HCT116 (cell line): Measurements from ENCODE around the gene DAGLB. TPM values are rescaled to one million over a fixed set of nuclear protein-coding genes. Genes with fewer than 3 reads are reported as not detected.

Experiments used
- ATAC-seq: fragments of 200-7000 bp; cut with Tn5 transposase; 2 replicates; pipeline ENCODE4 v1.9.1; 2020; ENCODE audit warnings: mild to moderate bottlenecking, moderate library complexity
- BruUV-seq: library from RNA; stranded (reverse); fragments of 400-500 nt; replicated peaks from 2 replicates; lab custom pipeline; 2021; lab: Mats Ljungman, UMichigan
- CTCF ChIA-PET: fragments of 300-600 bp; sonication (Branson Sonifier 250); formaldehyde crosslinking; loops from one replicate; lab custom pipeline; 2021; ENCODE audit warnings: antibody characterized with exemption; lab: Charles Lee
- POLR2A ChIA-PET: fragments of 300-600, 350-600 bp; sonication (Branson Sonifier 250); formaldehyde crosslinking; loops from one replicate; lab custom pipeline; 2021; ENCODE audit warnings: antibody characterized with exemption; lab: Charles Lee
- RAD21 ChIA-PET, 2 experiments: fragments of 300-600 bp; sonication (Branson Sonifier 250); formaldehyde crosslinking; loops; one replicate each; lab custom pipeline; 2023; ENCODE audit warnings: low total read pairs in 2 of 2; ENCODE audit not compliant: uncharacterized antibody in 2 of 2, unreplicated experiment in 2 of 2, low non-redundant PET in 1 of 2; lab: Charles Lee
- DNase-seq: peaks from one replicate; pipeline ENCODE4 v3.0.0-alpha.2; 2010; ENCODE audit warnings: low read depth, low spot score
- H2AFZ ChIP-seq: fragments of 200-600 bp; shearing (Covaris generic), sonication (generic); 2 replicates; pipeline ENCODE4 v1.6.1; 2017; ENCODE audit warnings: low read depth, mixed run types, mixed read lengths, antibody characterized with exemption, low read length; ENCODE audit not compliant: poor library complexity, severe bottlenecking
- H3K27ac ChIP-seq: 2 replicates; pipeline ENCODE4 v1.5.1; 2012; ENCODE audit warnings: low read depth, low read length
- H3K27me3 ChIP-seq: fragments of 200-600 bp; sonication (generic); 2 replicates; pipeline ENCODE4 v1.6.1; 2016; ENCODE audit warnings: mixed run types, low read length, mixed read lengths; ENCODE audit not compliant: insufficient read depth
- H3K36me3 ChIP-seq, 2 experiments: fragments of 200-500 bp in 1 of 2; fragments of 200-600 bp in 1 of 2; sonication (Bioruptor generic) in 1 of 2; sonication (generic) in 1 of 2; 2 replicates each; pipeline versions ENCODE4 v1.5.1 to v1.6.1; 2014 to 2016; ENCODE audit warnings: low read length in 2 of 2, inconsistent platforms in 1 of 2, mixed read lengths in 1 of 2, mixed run types in 1 of 2; ENCODE audit not compliant: insufficient read depth in 2 of 2, control insufficient read depth in 1 of 2
- H3K4me1 ChIP-seq, 2 experiments: fragments of 200-600 bp in 1 of 2; sonication (generic) in 1 of 2; 2 replicates each; pipeline versions ENCODE4 v1.5.1 to v1.6.1; 2012 to 2017; ENCODE audit warnings: low read length in 2 of 2, inconsistent platforms in 1 of 2, mild to moderate bottlenecking in 1 of 2, mixed read lengths in 1 of 2, mixed run types in 1 of 2, moderate library complexity in 1 of 2; ENCODE audit not compliant: insufficient read depth in 2 of 2, control insufficient read depth in 1 of 2
- H3K4me2 ChIP-seq: fragments of 200-600 bp; sonication (generic); 2 replicates; pipeline ENCODE4 v1.6.1; 2017; ENCODE audit warnings: mixed run types, low read length, mixed read lengths
- H3K4me3 ChIP-seq, 2 experiments: fragments of 200-600 bp in 1 of 2; sonication (generic) in 1 of 2; replicated peaks in 1 of 2; 2 replicates each; pipeline ENCODE4 v1.5.1; 2011 to 2016; ENCODE audit warnings: low read length in 2 of 2, control low read depth in 1 of 2, low read depth in 1 of 2, mild to moderate bottlenecking in 1 of 2, mixed read lengths in 1 of 2, mixed run types in 1 of 2
- H3K79me2 ChIP-seq: fragments of 200-600 bp; sonication (generic); 2 replicates; pipeline ENCODE4 v1.6.1; 2017; ENCODE audit warnings: mild to moderate bottlenecking, mixed run types, low read length, moderate library complexity, mixed read lengths; ENCODE audit not compliant: insufficient read depth
- H3K9ac ChIP-seq: fragments of 200-600 bp; sonication (generic); 2 replicates; pipeline ENCODE4 v1.6.1; 2016; ENCODE audit warnings: low read length, mixed read lengths
- H3K9me2 ChIP-seq: fragments of 200-600 bp; sonication (generic), shearing (Covaris generic); 2 replicates; pipeline ENCODE4 v1.6.1; 2017; ENCODE audit warnings: mixed run types, mild to moderate bottlenecking, moderate library complexity; ENCODE audit not compliant: insufficient read depth
- H3K9me3 ChIP-seq, 2 experiments: fragments of 200-500 bp in 1 of 2; fragments of 200-600 bp in 1 of 2; sonication (Bioruptor generic) in 1 of 2; sonication (generic) in 1 of 2; 2 replicates each; pipeline ENCODE4 v1.6.1; 2014 to 2017; ENCODE audit warnings: low read length in 2 of 2, mixed read lengths in 2 of 2, inconsistent platforms in 1 of 2, low read depth in 1 of 2, mild to moderate bottlenecking in 1 of 2, mixed run types in 1 of 2, moderate library complexity in 1 of 2; ENCODE audit not compliant: control insufficient read depth in 1 of 2, insufficient read depth in 1 of 2
- H4K20me1 ChIP-seq: fragments of 200-600 bp; sonication (generic), shearing (Covaris generic); 2 replicates; pipeline ENCODE4 v1.6.1; 2017; ENCODE audit warnings: mixed run types, mild to moderate bottlenecking, moderate library complexity; ENCODE audit not compliant: insufficient read depth
- ATF3 ChIP-seq: IDR thresholded peaks from 2 replicates; pipeline ENCODE4 v1.6.1; 2012
- CBX3 ChIP-seq: IDR thresholded peaks from 2 replicates; pipeline ENCODE4 v1.6.1; 2012; ENCODE audit warnings: low read depth
- CEBPB ChIP-seq: IDR thresholded peaks from 2 replicates; pipeline ENCODE4 v1.6.1; 2012; ENCODE audit warnings: low read depth
- CTCF ChIP-seq, 3 experiments: fragments of 200-600 bp in 1 of 3; sonication (generic) in 1 of 3; IDR thresholded peaks in 2 of 3; conservative IDR thresholded peaks in 1 of 3; 2 replicates each; pipeline ENCODE4 v1.5.1; 2012 to 2017; ENCODE audit warnings: low read depth in 2 of 3, low read length in 2 of 3, antibody characterized with exemption in 1 of 3, borderline replicate concordance in 1 of 3, control low read depth in 1 of 3, mild to moderate bottlenecking in 1 of 3, mixed read lengths in 1 of 3, mixed run types in 1 of 3, moderate library complexity in 1 of 3; ENCODE audit not compliant: insufficient read depth in 1 of 3
- EGR1 ChIP-seq: IDR thresholded peaks from 2 replicates; pipeline ENCODE4 v1.6.1; 2012; ENCODE audit warnings: low read depth
- FOSL1 ChIP-seq: IDR thresholded peaks from 2 replicates; pipeline ENCODE4 v1.6.1; 2012; ENCODE audit warnings: low read depth
- MAX ChIP-seq: IDR thresholded peaks from 2 replicates; pipeline ENCODE4 v1.6.1; 2012
- POLR2A ChIP-seq: IDR thresholded peaks from 2 replicates; pipeline ENCODE4 v1.7.0; 2011; ENCODE audit warnings: borderline replicate concordance; ENCODE audit not compliant: insufficient read depth, insufficient read length; ENCODE audit errors: extremely low read depth
- POLR2AphosphoS5 ChIP-seq: IDR thresholded peaks from 2 replicates; pipeline ENCODE4 v1.6.1; 2011; ENCODE audit warnings: mild to moderate bottlenecking, low read depth, low read length, moderate library complexity
- RAD21 ChIP-seq: IDR thresholded peaks from 2 replicates; pipeline ENCODE4 v1.6.1; 2012; ENCODE audit warnings: low read depth, mild to moderate bottlenecking
- SP1 ChIP-seq: IDR thresholded peaks from 2 replicates; pipeline ENCODE4 v1.6.1; 2012; ENCODE audit warnings: low read depth
- YY1 ChIP-seq: IDR thresholded peaks from 2 replicates; pipeline ENCODE4 v1.6.1; 2011; ENCODE audit warnings: low read length, low read depth, moderate library complexity, mild to moderate bottlenecking; ENCODE audit not compliant: insufficient replicate concordance; ENCODE audit errors: extremely low read depth
- ZBTB33 ChIP-seq: IDR thresholded peaks from 2 replicates; pipeline ENCODE4 v1.6.1; 2011; ENCODE audit warnings: mild to moderate bottlenecking, low read length, moderate library complexity; ENCODE audit not compliant: insufficient replicate concordance; ENCODE audit errors: extremely low read depth
- ZNF274 ChIP-seq: fragments of 200-500 bp; sonication (Bioruptor generic); IDR thresholded peaks from 2 replicates; pipeline ENCODE4 v1.6.1; 2014; ENCODE audit warnings: mild to moderate bottlenecking, low read depth, low read length, inconsistent platforms
- intact Hi-C: fragments of 100-400 bp; cut with micrococcal nuclease; formaldehyde crosslinking; loops from 2 replicates; pipeline ENCODE4 v1.10.0; 2022
- total RNA-seq: library from RNA; stranded (reverse); gene quantifications from one replicate; pipeline ENCODE4 v1.2.1, GENCODE V29; 2021; ENCODE audit not compliant: unreplicated experiment

Gene DAGLB
- total RNA-seq, 1 experiment from 2014 or later: 30.2 TPM

GRCh38 chr7:6416516-6417145 is 31.1 kb downstream of the DAGLB start:
- H3K4me1 ChIP-seq: no peaks in the 10 kb centered on the region
- no peaks in the 10 kb centered on the region for H3K27me3 ChIP-seq
- H3K27ac ChIP-seq: no peak overlapping the region
- peaks cover 31 to 42% of the 10 kb centered on the region in 2 experiments for H3K36me3 ChIP-seq
- H3K4me3 ChIP-seq: no peak overlapping the region
- ChIA-PET CTCF (no interaction called here), POLR2A (no interaction called here), RAD21 (no interaction called here)
- intact Hi-C loops: no loop called here
- peaks cover 7% of the 10 kb centered on the region; the same call in 1 of the 2 replicates for H3K79me2 ChIP-seq
- DNase-seq (no peak), ATAC-seq (peak; percentile 53)
- no TSS peak for BruUV-seq
- no peaks in the 10 kb centered on the region for H3K9me2 ChIP-seq
- peaks cover 3 to 8% of the 10 kb centered on the region in 2 experiments; a peak in 2 of 4 replicates for H3K9me3 ChIP-seq
- H3K4me2 ChIP-seq: no peak overlapping the region
- H3K9ac ChIP-seq: no peak overlapping the region
- H2AFZ ChIP-seq: no peak overlapping the region
- TF ChIP-seq FOSL1: no peak
- TF ChIP-seq CTCF (IDR thresholded peaks at IDR 0.05 in 2 of 3, conservative IDR thresholded peaks at IDR 0.05 in 1 of 3; ENCODE audit: borderline replicate concordance in 1 of 3, insufficient read depth in 1 of 3, low read depth in 2 of 3, low read length in 2 of 3): 0 out of 6 replicates have a peak, but pooled peaks of 1 of the 3 experiments have one; percentile 10
- H4K20me1 ChIP-seq: no peaks in the 10 kb centered on the region

- BruUV-seq: no TSS peak
- Histone ChIP-seq H3K9me2 (no peaks in the 10 kb centered on the region), H3K4me3 (no peak overlapping the region), H3K36me3 (peaks cover 36 to 41% of the 10 kb centered on the region in 2 experiments), H3K79me2 (no peaks in the 10 kb centered on the region), H3K4me2 (no peak overlapping the region), H3K27ac (no peak overlapping the region), H3K27me3 (no peaks in the 10 kb centered on the region), H2AFZ (no peak overlapping the region), H3K9ac (no peak overlapping the region), H3K9me3 (no peaks in the 10 kb centered on the region), H3K4me1 (no peaks in the 10 kb centered on the region), H4K20me1 (no peaks in the 10 kb centered on the region)
- DNase-seq (no peak), ATAC-seq (no peak)
- intact Hi-C loops: no loop called here
- ChIA-PET RAD21 (no interaction called here), CTCF (no interaction called here), POLR2A (no interaction called here)
- TF ChIP-seq EGR1 (no peak), ZBTB33 (no peak), CEBPB (no peak), POLR2A (no peak), SP1 (no peak), ZNF274 (no peak), ATF3 (no peak), FOSL1 (no peak), YY1 (no peak), CBX3 (no peak), RAD21 (no peak), MAX (no peak), POLR2AphosphoS5 (no peak)
Measured at GRCh38 chr7:6413637-6414036, 34.1 kb downstream of the DAGLB start.
